Measurements from ENCODE around the gene MEF2B.
A peak's percentile ranks its signal among the peaks of the same experiment; 100 is the strongest.

The MEF2B gene

DNA sequence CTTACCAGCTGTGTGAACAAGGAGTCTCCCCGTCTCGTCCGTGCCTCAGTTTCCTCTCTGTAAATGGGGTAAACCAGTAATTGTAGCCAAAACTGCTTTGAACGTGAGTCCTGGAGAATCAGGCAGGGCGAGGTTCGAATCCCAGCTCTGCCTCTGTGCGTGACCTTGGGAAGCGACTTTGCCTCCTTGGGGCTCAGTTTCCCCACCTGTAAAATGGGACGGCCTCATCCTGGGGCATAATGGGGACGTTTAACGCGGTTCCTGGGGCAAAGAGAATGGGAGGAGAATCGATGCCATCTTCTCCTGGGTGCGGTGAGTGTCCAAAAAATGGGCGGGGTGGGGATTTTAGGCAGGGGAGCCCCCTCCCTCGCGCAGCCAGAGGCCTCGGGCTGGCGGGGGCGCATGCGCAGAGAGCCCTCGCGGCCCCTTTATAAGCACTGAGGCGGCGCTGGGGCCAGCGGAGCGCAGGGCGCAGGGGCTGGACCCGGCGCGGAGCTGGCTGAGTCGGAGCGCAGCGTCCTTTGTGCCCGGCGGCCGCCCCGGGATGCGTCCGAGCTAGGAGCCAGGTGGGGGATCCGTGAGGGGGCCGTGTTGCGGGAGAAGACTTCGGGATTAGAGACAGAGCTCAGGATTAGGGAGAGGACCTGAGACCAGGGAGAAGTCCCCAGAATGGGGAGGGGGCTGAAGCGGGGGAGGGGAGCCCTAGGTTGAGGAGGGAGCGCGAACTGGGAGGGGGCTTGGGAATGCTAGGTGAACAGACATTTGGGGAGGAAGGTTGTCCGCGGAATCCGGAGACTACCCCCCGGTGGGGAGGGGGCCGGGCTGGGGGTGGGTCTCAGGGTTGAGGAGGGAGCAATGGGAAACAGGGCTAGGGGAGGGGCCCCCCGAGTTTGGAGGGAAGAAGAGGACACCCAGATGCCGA, 41.7 kb upstream of the MEF2B start, which contains the start of gene NCAN:
Gene NCAN, plus strand, starts transcription at position 460 of the 922 bp plus-strand sequence. CDS start 4,996 bp downstream, outside the sequence.
- Histone ChIP-seq H3K4me1 (ENCODE audit: low read depth, poor library complexity, severe bottlenecking) (peaks cover 13% of the 10 kb centered on the region), H3K79me2 (ENCODE audit: insufficient read depth, low read depth) (no peaks in the 10 kb centered on the region), H3K4me3 (IDR thresholded peaks at IDR 0.05; ENCODE audit: insufficient read depth, low read depth, low read length) (no peak within 1 kb of the TSS), H3K36me3 (ENCODE audit: insufficient read depth) (no peaks in the 10 kb centered on the region), H3K4me2 (no peak within 1 kb of the TSS), H2AFZ (ENCODE audit: low read depth) (no peak within 1 kb of the TSS), H3K27ac (no peak within 1 kb of the TSS), H3K27me3 (ENCODE audit: insufficient read depth, low read depth) (peaks cover 14% of the 10 kb centered on the region; the same call in 1 of the 2 replicates), H3K9ac (no peak within 1 kb of the TSS), H4K20me1 (ENCODE audit: insufficient read depth) (no peaks in the 10 kb centered on the region)
- TF ChIP-seq, protein P1, sequence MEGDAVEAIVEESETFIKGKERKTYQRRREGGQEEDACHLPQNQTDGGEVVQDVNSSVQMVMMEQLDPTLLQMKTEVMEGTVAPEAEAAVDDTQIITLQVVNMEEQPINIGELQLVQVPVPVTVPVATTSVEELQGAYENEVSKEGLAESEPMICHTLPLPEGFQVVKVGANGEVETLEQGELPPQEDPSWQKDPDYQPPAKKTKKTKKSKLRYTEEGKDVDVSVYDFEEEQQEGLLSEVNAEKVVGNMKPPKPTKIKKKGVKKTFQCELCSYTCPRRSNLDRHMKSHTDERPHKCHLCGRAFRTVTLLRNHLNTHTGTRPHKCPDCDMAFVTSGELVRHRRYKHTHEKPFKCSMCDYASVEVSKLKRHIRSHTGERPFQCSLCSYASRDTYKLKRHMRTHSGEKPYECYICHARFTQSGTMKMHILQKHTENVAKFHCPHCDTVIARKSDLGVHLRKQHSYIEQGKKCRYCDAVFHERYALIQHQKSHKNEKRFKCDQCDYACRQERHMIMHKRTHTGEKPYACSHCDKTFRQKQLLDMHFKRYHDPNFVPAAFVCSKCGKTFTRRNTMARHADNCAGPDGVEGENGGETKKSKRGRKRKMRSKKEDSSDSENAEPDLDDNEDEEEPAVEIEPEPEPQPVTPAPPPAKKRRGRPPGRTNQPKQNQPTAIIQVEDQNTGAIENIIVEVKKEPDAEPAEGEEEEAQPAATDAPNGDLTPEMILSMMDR (conservative IDR thresholded peaks at IDR 0.05; ENCODE audit: low read depth, low read length) = no peak

DNA sequence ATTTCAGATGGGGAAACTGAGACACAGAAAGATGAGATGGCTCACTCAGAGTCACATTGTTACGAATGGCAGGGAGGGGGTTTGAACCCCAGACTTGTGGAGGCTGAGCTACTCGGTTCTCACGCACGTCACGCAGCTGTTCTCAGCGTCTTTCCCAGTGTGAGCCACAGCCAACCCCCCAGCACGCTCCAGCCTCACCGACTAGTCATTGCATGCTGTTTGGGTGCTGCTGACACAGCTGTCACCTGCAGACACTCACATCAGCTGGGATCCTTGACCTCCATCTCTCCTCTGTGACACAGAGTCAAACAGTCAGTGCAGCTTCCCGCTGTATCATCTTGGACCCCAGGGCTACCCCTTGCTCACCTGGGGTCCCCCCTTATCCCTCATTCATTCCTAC, 39.3 kb upstream of the MEF2B start:
- no peak overlapping the region for H3K9ac ChIP-seq
- no peaks in the 10 kb centered on the region for H3K36me3 ChIP-seq (ENCODE audit: insufficient read depth)
- H4K20me1 ChIP-seq (ENCODE audit: insufficient read depth) = no peaks in the 10 kb centered on the region
- TF ChIP-seq, protein P1 (conservative IDR thresholded peaks at IDR 0.05; ENCODE audit: low read depth, low read length) = no peak
- H3K4me2 ChIP-seq = peak overlapping the region; percentile 21; the same call in 1 of the 2 replicates
- H3K27me3 ChIP-seq (ENCODE audit: insufficient read depth, low read depth) = peaks cover 14% of the 10 kb centered on the region; the same call in 1 of the 2 replicates
- peaks cover 13% of the 10 kb centered on the region for H3K4me1 ChIP-seq (ENCODE audit: low read depth, poor library complexity, severe bottlenecking)
- H3K27ac ChIP-seq = no peak overlapping the region
- no peak overlapping the region for H3K4me3 ChIP-seq (IDR thresholded peaks at IDR 0.05; ENCODE audit: insufficient read depth, low read depth, low read length)
- H2AFZ ChIP-seq (ENCODE audit: low read depth) = no peak overlapping the region
- H3K79me2 ChIP-seq (ENCODE audit: insufficient read depth, low read depth) = no peaks in the 10 kb centered on the region

DNA sequence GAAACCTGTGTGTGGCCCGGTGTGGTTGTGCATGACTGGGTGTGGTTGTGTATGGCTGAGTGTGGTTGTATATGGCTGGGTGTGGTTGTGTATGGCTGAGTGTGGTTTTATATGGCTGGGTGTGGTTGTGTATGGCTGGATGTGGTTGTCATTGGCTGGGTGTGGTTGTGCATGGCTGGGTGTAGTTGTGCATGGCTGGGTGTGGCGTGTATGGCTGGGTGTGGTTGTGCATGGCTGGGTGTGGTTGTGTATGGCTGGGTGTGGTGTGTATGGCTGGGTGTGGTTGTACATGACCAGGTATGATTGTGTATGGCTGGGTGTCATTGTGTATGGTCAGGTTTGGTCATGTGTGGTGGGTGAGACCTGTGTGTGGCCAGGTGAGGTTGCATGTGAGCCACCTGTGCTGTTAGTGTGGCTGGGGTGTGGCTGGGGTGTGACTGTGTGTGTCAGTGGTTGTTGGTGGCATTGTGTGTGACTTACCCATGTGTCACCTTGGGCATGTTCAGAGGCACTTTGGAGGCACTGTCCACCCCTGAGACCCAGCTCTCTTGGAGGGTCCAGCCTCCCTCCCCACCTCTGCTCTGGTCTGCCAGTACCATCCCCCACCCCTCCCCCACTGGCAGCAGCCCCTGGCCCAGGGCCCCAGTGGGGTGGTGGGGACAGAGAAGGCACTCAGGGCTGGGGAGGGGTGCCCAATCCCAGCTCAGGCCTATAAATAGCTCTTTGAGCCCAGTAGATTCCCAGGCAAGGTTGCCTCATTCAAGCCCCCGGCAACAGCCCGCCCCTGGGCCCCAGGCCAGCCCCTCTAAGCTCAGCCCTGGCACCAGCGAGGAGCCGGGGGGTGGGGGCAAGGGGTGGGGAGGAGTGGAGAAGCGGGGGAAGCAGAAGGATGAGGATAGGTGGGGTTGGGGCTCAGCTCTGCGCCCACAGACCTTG, 37.8 kb upstream of the MEF2B start:
- H3K4me3 ChIP-seq (IDR thresholded peaks at IDR 0.05; ENCODE audit: insufficient read depth, low read depth, low read length) = no peak overlapping the region
- peaks cover 13% of the 10 kb centered on the region for H3K4me1 ChIP-seq (ENCODE audit: low read depth, poor library complexity, severe bottlenecking)
- no peak overlapping the region for H3K27ac ChIP-seq
- H2AFZ ChIP-seq (ENCODE audit: low read depth) = no peak overlapping the region
- H4K20me1 ChIP-seq (ENCODE audit: insufficient read depth) = no peaks in the 10 kb centered on the region
- TF ChIP-seq, protein P1 (conservative IDR thresholded peaks at IDR 0.05; ENCODE audit: low read depth, low read length) = no peak
- no peak overlapping the region for H3K4me2 ChIP-seq
- no peaks in the 10 kb centered on the region for H3K36me3 ChIP-seq (ENCODE audit: insufficient read depth)
- peaks cover 11% of the 10 kb centered on the region; the same call in 1 of the 2 replicates for H3K27me3 ChIP-seq (ENCODE audit: insufficient read depth, low read depth)
- H3K79me2 ChIP-seq (ENCODE audit: insufficient read depth, low read depth) = peaks cover 2% of the 10 kb centered on the region; the same call in 1 of the 2 replicates
- H3K9ac ChIP-seq = no peak overlapping the region

- no peak overlapping the region for H3K4me3 ChIP-seq (IDR thresholded peaks at IDR 0.05; ENCODE audit: insufficient read depth, low read depth, low read length)
- H4K20me1 ChIP-seq (ENCODE audit: insufficient read depth) = no peaks in the 10 kb centered on the region
- TF ChIP-seq, protein P1 (conservative IDR thresholded peaks at IDR 0.05; ENCODE audit: low read depth, low read length) = no peak
- H3K4me2 ChIP-seq = no peak overlapping the region
- no peaks in the 10 kb centered on the region for H3K36me3 ChIP-seq (ENCODE audit: insufficient read depth)
- peaks cover 13% of the 10 kb centered on the region for H3K4me1 ChIP-seq (ENCODE audit: low read depth, poor library complexity, severe bottlenecking)
- H3K9ac ChIP-seq = no peak overlapping the region
- H3K27me3 ChIP-seq (ENCODE audit: insufficient read depth, low read depth) = peaks cover 11% of the 10 kb centered on the region; the same call in 1 of the 2 replicates
- H3K79me2 ChIP-seq (ENCODE audit: insufficient read depth, low read depth) = peaks cover 12% of the 10 kb centered on the region; the same call in 1 of the 2 replicates
- H3K27ac ChIP-seq = no peak overlapping the region
- no peak overlapping the region for H2AFZ ChIP-seq (ENCODE audit: low read depth)
These were observed 36.9 kb upstream of the MEF2B start for GRCh38 chr19:19206938-19207337.

Data from KMS-11 (cell line).